HepG2 (cell line): ENCODE measurements around the gene C11orf86. TPM values are rescaled to one million over a fixed set of nuclear protein-coding genes. Genes with fewer than 3 reads are reported as not detected.
A peak's percentile ranks its signal among the peaks of the same experiment; 100 is the strongest.

Experiments used
- BRD4 ChIP-seq: sonication (generic); formaldehyde crosslinking; IDR thresholded peaks from 2 replicates; pipeline ENCODE4 v1.4.0; 2020; ENCODE audit warnings: missing genetic modification reagents
- CEBPB ChIP-seq: IDR thresholded peaks from 2 replicates; pipeline ENCODE4 v1.6.1; 2011; ENCODE audit warnings: low read depth, low read length, improper control_type of control experiment, borderline replicate concordance
- GFI1 ChIP-seq: sonication (generic); formaldehyde crosslinking; IDR thresholded peaks from 2 replicates; pipeline ENCODE4 v1.5.0; 2020; ENCODE audit warnings: missing genetic modification reagents, mild to moderate bottlenecking, borderline replicate concordance
- KAT8 ChIP-seq: IDR thresholded peaks from 2 replicates; pipeline ENCODE4 v1.6.1; 2016; ENCODE audit warnings: missing genetic modification reagents, missing compliant biosample characterization
- NAIF1 ChIP-seq: sonication (generic); formaldehyde crosslinking; IDR thresholded peaks from 2 replicates; pipeline ENCODE4 v1.5.0; 2020; ENCODE audit warnings: mild to moderate bottlenecking, missing genetic modification reagents, borderline replicate concordance
- POLR2A ChIP-seq, 2 experiments: IDR thresholded peaks; 2 replicates each; pipeline ENCODE4 v1.6.1; 2011; ENCODE audit warnings: low read depth in 2 of 2, low read length in 2 of 2, mild to moderate bottlenecking in 1 of 2, moderate library complexity in 1 of 2; ENCODE audit not compliant: insufficient read depth in 1 of 2
- RAD51 ChIP-seq: fragments of 450-650 bp; IDR thresholded peaks from 2 replicates; pipeline ENCODE4 v1.6.1; 2016; ENCODE audit warnings: borderline replicate concordance
- RBM22 ChIP-seq: fragments of 200-400 bp; formaldehyde crosslinking; optimal IDR thresholded peaks from 2 replicates; pipeline ENCODE3; 2017; ENCODE audit warnings: mild to moderate bottlenecking, low read length, moderate library complexity
- RCOR2 ChIP-seq: IDR thresholded peaks from 2 replicates; pipeline ENCODE4 v1.6.1; 2016; ENCODE audit warnings: missing biosample characterization, missing genetic modification reagents
- SYNCRIP ChIP-seq: fragments of 200-400 bp; formaldehyde crosslinking; IDR thresholded peaks from 2 replicates; pipeline ENCODE4 v1.6.1; 2018; ENCODE audit warnings: mild to moderate bottlenecking, low read depth, low read length; ENCODE audit not compliant: insufficient read depth
- TP53 ChIP-seq: sonication (generic); formaldehyde crosslinking; conservative IDR thresholded peaks from 2 replicates; pipeline ENCODE4 v1.4.0; 2020; ENCODE audit warnings: missing genetic modification reagents
- ZNF12 ChIP-seq: sonication (generic); formaldehyde crosslinking; IDR thresholded peaks from 2 replicates; pipeline ENCODE4 v1.5.0; 2020; ENCODE audit warnings: missing genetic modification reagents
- polyA plus RNA-seq, 8 experiments: library from polyadenylated mRNA; depleted of rRNA in 3 of 8; stranded (reverse) in 7 of 8; unstranded in 1 of 8; fragments of >200 nt; fragmentation: Illumina TruSeq in 4 of 8; extraction: Trizol in 4 of 8; gene quantifications; 2 replicates each; pipeline versions ENCODE4 v1.2.1 to v1.2.3, GENCODE V29; 2011 to 2016; ENCODE audit warnings: low read depth in 4 of 8, missing spikeins in 1 of 8, mixed read lengths in 1 of 8; ENCODE audit not compliant: insufficient read depth in 1 of 8
- total RNA-seq, 5 experiments: library from RNA; depleted of rRNA; stranded (reverse); fragments of >200 nt; fragmentation: Illumina TruSeq; extraction: Trizol; gene quantifications; 2 replicates each; pipeline ENCODE4 v1.2.3, GENCODE V29; 2016; ENCODE audit warnings: low read depth in 1 of 5
- TF ChIP-seq, protein P1 (sequence below): sonication (generic); formaldehyde crosslinking; IDR thresholded peaks from 2 replicates; pipeline ENCODE4 v1.8.0; 2022; ENCODE audit warnings: missing genetic modification reagents, low read depth, mild to moderate bottlenecking, borderline replicate concordance
- TF ChIP-seq, protein P2 (sequence below): sonication (generic); formaldehyde crosslinking; IDR thresholded peaks from 2 replicates; pipeline ENCODE4 v1.4.0; 2020; ENCODE audit warnings: missing genetic modification reagents, borderline replicate concordance
- TF ChIP-seq, protein P3 (sequence below): sonication (generic); formaldehyde crosslinking; IDR thresholded peaks from 2 replicates; pipeline ENCODE4 v1.5.1; 2020; ENCODE audit warnings: mild to moderate bottlenecking, missing genetic modification reagents, moderate library complexity
- TF ChIP-seq, protein P4 (sequence below): sonication (generic); formaldehyde crosslinking; IDR thresholded peaks from 2 replicates; pipeline ENCODE4 v1.4.0; 2020; ENCODE audit warnings: missing genetic modification reagents

C11orf86 gene
- total and polyA plus RNA-seq, 2 of the 13 experiments (the other 11 are each of a cell fraction or from before 2014, with no cell fraction given): 0.11 to 0.18 TPM

DNA sequence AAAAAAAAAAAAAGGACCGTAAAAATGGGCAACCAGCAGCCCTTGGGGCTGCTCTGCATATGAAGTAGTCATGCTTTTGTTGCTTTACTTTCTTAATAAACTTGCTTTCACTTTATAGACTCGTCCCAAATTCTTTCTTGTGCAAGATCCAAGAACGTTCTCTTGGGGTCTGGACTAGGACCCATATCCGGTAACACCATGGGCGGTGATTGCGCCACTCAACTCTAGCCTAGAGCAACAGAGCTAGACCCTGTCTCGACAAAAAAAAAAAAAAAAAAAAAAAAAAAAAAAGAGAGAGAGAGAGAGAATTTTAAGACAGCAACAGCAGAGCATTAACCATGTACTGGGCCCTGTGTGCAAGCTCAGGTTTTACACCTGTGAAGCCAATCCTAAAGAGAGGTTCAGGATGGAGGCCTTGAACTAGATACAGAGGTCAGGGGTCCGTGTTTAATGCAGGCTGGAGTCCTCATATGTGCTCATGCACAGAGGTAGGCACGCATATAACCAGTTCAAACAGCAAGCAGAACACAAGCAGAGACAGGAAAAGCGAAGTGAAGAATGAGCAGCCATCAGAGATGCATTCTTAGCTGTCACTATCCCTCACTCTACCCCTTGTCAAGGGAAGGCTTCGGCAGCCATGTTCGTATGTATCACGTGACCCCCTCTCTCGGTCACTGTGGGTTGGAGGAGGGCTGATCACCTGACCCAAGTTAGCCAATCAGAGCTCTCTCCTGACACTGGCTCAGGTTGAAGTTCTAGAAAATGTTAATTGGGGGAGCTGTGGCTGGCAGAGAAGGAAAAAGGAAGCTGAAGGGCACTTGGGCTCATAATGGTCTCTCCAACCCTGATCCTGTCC, 31.2 kb downstream of the C11orf86 start (continued):
- TF ChIP-seq RCOR2 (CRISPR knock-in tag) (no peak), GFI1 (no peak), RBM22 (no peak), BRD4 (CRISPR knock-in tag) (no peak), CEBPB (0 out of 2 replicates have a peak, but pooled peaks have one; percentile 8), POLR2A (IDR thresholded peaks at IDR 0.05; ENCODE audit: insufficient read depth in 1 of 2, low read depth in 2 of 2, low read length in 2 of 2) (no peak), RAD51 (peak; percentile 92), SYNCRIP (no peak), ZNF12 (CRISPR knock-in tag) (no peak), TP53 (CRISPR knock-in tag) (no peak), NAIF1 (CRISPR knock-in tag) (no peak), KAT8 (peak; percentile 51; the same call in 1 of the 2 replicates)
- TF ChIP-seq, protein P1, sequence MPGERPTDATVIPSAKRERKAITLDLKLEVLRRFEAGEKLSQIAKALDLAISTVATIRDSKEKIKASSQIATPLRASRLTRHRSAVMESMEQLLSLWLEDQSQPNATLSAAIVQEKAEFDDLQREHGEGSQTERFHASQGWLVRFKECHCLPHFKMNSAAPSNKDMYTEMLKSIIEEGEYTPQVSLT (CRISPR knock-in tag): no peak
- TF ChIP-seq, protein P2, sequence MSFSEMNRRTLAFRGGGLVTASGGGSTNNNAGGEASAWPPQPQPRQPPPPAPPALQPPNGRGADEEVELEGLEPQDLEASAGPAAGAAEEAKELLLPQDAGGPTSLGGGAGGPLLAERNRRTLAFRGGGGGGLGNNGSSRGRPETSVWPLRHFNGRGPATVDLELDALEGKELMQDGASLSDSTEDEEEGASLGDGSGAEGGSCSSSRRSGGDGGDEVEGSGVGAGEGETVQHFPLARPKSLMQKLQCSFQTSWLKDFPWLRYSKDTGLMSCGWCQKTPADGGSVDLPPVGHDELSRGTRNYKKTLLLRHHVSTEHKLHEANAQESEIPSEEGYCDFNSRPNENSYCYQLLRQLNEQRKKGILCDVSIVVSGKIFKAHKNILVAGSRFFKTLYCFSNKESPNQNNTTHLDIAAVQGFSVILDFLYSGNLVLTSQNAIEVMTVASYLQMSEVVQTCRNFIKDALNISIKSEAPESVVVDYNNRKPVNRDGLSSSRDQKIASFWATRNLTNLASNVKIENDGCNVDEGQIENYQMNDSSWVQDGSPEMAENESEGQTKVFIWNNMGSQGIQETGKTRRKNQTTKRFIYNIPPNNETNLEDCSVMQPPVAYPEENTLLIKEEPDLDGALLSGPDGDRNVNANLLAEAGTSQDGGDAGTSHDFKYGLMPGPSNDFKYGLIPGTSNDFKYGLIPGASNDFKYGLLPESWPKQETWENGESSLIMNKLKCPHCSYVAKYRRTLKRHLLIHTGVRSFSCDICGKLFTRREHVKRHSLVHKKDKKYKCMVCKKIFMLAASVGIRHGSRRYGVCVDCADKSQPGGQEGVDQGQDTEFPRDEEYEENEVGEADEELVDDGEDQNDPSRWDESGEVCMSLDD (CRISPR knock-in tag): no peak
- TF ChIP-seq, protein P3, sequence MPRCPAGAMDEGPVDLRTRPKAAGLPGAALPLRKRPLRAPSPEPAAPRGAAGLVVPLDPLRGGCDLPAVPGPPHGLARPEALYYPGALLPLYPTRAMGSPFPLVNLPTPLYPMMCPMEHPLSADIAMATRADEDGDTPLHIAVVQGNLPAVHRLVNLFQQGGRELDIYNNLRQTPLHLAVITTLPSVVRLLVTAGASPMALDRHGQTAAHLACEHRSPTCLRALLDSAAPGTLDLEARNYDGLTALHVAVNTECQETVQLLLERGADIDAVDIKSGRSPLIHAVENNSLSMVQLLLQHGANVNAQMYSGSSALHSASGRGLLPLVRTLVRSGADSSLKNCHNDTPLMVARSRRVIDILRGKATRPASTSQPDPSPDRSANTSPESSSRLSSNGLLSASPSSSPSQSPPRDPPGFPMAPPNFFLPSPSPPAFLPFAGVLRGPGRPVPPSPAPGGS (CRISPR knock-in tag): no peak
- TF ChIP-seq, protein P4, sequence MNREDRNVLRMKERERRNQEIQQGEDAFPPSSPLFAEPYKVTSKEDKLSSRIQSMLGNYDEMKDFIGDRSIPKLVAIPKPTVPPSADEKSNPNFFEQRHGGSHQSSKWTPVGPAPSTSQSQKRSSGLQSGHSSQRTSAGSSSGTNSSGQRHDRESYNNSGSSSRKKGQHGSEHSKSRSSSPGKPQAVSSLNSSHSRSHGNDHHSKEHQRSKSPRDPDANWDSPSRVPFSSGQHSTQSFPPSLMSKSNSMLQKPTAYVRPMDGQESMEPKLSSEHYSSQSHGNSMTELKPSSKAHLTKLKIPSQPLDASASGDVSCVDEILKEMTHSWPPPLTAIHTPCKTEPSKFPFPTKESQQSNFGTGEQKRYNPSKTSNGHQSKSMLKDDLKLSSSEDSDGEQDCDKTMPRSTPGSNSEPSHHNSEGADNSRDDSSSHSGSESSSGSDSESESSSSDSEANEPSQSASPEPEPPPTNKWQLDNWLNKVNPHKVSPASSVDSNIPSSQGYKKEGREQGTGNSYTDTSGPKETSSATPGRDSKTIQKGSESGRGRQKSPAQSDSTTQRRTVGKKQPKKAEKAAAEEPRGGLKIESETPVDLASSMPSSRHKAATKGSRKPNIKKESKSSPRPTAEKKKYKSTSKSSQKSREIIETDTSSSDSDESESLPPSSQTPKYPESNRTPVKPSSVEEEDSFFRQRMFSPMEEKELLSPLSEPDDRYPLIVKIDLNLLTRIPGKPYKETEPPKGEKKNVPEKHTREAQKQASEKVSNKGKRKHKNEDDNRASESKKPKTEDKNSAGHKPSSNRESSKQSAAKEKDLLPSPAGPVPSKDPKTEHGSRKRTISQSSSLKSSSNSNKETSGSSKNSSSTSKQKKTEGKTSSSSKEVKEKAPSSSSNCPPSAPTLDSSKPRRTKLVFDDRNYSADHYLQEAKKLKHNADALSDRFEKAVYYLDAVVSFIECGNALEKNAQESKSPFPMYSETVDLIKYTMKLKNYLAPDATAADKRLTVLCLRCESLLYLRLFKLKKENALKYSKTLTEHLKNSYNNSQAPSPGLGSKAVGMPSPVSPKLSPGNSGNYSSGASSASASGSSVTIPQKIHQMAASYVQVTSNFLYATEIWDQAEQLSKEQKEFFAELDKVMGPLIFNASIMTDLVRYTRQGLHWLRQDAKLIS (CRISPR knock-in tag): no peak
